ENCODE results near the gene HIP1.

- TF ChIP-seq GATA3 (IDR thresholded peaks at IDR 0.05; ENCODE audit: low read depth, low read length), result no peak
- no peak for TF ChIP-seq GATA2 (IDR thresholded peaks at IDR 0.05; ENCODE audit: low read depth, low read length)
Observed at GRCh38 chr7:75575488-75576121, 163.1 kb downstream of the HIP1 start.

All from SH-SY5Y (cell line).